ENCODE data around the gene CELF2.

Gene CELF2

GRCh38 chr10:11266426-11266825 lies 248.8 kb downstream of the CELF2 start:
- peaks cover 10 to 17% of the 10 kb centered on the region in 2 donors for H3K4me1 ChIP-seq (ENCODE audit: control insufficient read depth in 1 of 2, insufficient read depth in 2 of 2, low read length in 2 of 2)
- no peaks in the 10 kb centered on the region for H3K27me3 ChIP-seq (ENCODE audit: control insufficient read depth in 1 of 2, insufficient read depth in 2 of 2, low read length in 2 of 2)
- H3K36me3 ChIP-seq (ENCODE audit: control insufficient read depth in 1 of 2, insufficient read depth in 2 of 2, low read length in 2 of 2) = peaks cover 0 to 10% of the 10 kb centered on the region in 2 donors
- no peak overlapping the region for H3K9ac ChIP-seq (ENCODE audit: low read depth in 1 of 2, low read length in 2 of 2)
- no peaks in the 10 kb centered on the region for H3K9me3 ChIP-seq (ENCODE audit: control insufficient read depth in 1 of 2, low read length in 2 of 2)
- no peak overlapping the region for H3K27ac ChIP-seq (ENCODE audit: low read depth, low read length)
- H3K4me3 ChIP-seq (ENCODE audit: low read depth in 1 of 2, low read length in 2 of 2) = no peak overlapping the region

DNA sequence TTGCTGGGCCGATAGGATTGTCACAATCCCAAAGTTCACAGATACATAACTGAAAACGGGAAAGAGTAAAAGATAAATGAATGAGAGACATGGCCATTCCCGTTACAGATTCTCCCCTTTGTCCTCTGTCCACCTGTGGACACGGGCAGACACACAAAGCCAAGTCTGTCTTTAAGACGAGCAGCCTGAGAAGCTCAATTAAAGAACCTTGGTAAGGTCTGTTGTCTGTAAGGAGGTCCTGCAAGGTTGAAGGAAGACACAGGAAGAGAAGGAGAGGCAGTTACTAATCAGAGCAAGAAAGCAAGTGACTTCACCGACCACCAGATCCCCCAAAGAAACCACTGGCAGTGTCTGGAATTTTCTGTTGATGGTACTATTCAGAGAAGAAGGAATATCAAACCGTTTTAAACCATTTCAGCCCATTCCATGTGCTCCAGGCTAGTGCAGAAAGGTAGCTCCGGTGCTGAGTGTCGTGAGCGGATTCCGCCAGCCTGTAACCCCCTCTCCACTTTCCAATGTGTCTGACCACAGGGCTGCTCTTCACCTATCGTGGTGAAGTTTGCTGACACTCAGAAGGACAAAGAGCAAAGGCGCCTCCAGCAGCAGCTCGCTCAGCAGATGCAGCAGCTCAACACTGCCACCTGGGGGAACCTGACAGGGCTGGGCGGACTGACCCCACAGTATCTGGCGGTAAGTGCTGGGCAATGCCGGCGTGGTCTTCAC lies 252.6 kb downstream of the CELF2 start:
- Histone ChIP-seq H3K9ac (ENCODE audit: low read depth in 1 of 2, low read length in 2 of 2) (no peak overlapping the region), H3K27ac (ENCODE audit: low read depth, low read length) (no peak overlapping the region), H3K4me1 (ENCODE audit: control insufficient read depth in 1 of 2, insufficient read depth in 2 of 2, low read length in 2 of 2) (peaks cover 10 to 14% of the 10 kb centered on the region in 2 donors), H3K4me3 (ENCODE audit: low read depth in 1 of 2, low read length in 2 of 2) (no peak overlapping the region), H3K27me3 (ENCODE audit: control insufficient read depth in 1 of 2, insufficient read depth in 2 of 2, low read length in 2 of 2) (no peaks in the 10 kb centered on the region), H3K9me3 (ENCODE audit: control insufficient read depth in 1 of 2, low read length in 2 of 2) (no peaks in the 10 kb centered on the region), H3K36me3 (ENCODE audit: control insufficient read depth in 1 of 2, insufficient read depth in 2 of 2, low read length in 2 of 2) (peaks cover 0 to 32% of the 10 kb centered on the region in 2 donors)

- H3K4me3 ChIP-seq (ENCODE audit: low read depth in 1 of 2, low read length in 2 of 2) = no peak overlapping the region
- H3K9me3 ChIP-seq (ENCODE audit: control insufficient read depth in 1 of 2, low read length in 2 of 2) = no peaks in the 10 kb centered on the region
- H3K9ac ChIP-seq (ENCODE audit: low read depth in 1 of 2, low read length in 2 of 2) = no peak overlapping the region
- no peak overlapping the region for H3K27ac ChIP-seq (ENCODE audit: low read depth, low read length)
- peaks cover 0 to 36% of the 10 kb centered on the region in 2 donors for H3K36me3 ChIP-seq (ENCODE audit: control insufficient read depth in 1 of 2, insufficient read depth in 2 of 2, low read length in 2 of 2)
- H3K27me3 ChIP-seq (ENCODE audit: control insufficient read depth in 1 of 2, insufficient read depth in 2 of 2, low read length in 2 of 2) = no peaks in the 10 kb centered on the region
- H3K4me1 ChIP-seq (ENCODE audit: control insufficient read depth in 1 of 2, insufficient read depth in 2 of 2, low read length in 2 of 2) = peaks cover 10 to 14% of the 10 kb centered on the region in 2 donors
Measured at GRCh38 chr10:11270858-11271179, 253.1 kb downstream of the CELF2 start.

DNA sequence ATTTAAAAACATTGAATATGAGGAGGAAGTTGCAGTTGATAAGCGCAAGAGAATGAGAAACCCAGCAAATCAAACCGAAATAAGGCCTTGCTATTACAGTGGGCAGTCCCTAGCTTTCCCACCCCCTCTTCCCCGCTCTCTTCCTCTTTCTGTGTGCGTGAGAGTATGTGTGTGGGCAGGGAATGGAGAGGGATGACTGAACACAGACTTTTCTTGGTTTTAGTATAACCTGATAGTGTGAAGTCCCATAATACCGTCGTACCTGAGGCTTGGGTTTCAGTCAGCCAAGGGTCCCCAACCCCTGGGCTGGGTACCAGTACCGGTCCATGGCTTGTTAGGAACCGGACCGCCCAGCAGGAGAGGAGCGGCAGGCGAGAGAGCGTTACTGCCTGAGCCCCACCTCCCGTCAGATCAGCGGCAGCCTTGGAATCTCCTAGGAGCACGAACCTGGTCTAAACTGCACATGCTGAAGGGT lies 255.3 kb downstream of the CELF2 start:
- Histone ChIP-seq H3K9ac (ENCODE audit: low read depth in 1 of 2, low read length in 2 of 2) (no peak overlapping the region), H3K27me3 (ENCODE audit: control insufficient read depth in 1 of 2, insufficient read depth in 2 of 2, low read length in 2 of 2) (no peaks in the 10 kb centered on the region), H3K4me3 (ENCODE audit: low read depth in 1 of 2, low read length in 2 of 2) (no peak overlapping the region), H3K27ac (ENCODE audit: low read depth, low read length) (no peak overlapping the region), H3K36me3 (ENCODE audit: control insufficient read depth in 1 of 2, insufficient read depth in 2 of 2, low read length in 2 of 2) (peaks cover 0 to 43% of the 10 kb centered on the region in 2 donors), H3K9me3 (ENCODE audit: control insufficient read depth in 1 of 2, low read length in 2 of 2) (no peaks in the 10 kb centered on the region), H3K4me1 (ENCODE audit: control insufficient read depth in 1 of 2, insufficient read depth in 2 of 2, low read length in 2 of 2) (peaks cover 10 to 14% of the 10 kb centered on the region in 2 donors)

- H3K4me1 ChIP-seq (ENCODE audit: control insufficient read depth in 1 of 2, insufficient read depth in 2 of 2, low read length in 2 of 2) = peaks cover 10 to 14% of the 10 kb centered on the region in 2 donors
- no peak overlapping the region for H3K9ac ChIP-seq (ENCODE audit: low read depth in 1 of 2, low read length in 2 of 2)
- no peak overlapping the region for H3K4me3 ChIP-seq (ENCODE audit: low read depth in 1 of 2, low read length in 2 of 2)
- H3K27ac ChIP-seq (ENCODE audit: low read depth, low read length) = no peak overlapping the region
- no peaks in the 10 kb centered on the region for H3K9me3 ChIP-seq (ENCODE audit: control insufficient read depth in 1 of 2, low read length in 2 of 2)
- no peaks in the 10 kb centered on the region for H3K27me3 ChIP-seq (ENCODE audit: control insufficient read depth in 1 of 2, insufficient read depth in 2 of 2, low read length in 2 of 2)
- H3K36me3 ChIP-seq (ENCODE audit: control insufficient read depth in 1 of 2, insufficient read depth in 2 of 2, low read length in 2 of 2) = peaks cover 0 to 47% of the 10 kb centered on the region in 2 donors
Measured at GRCh38 chr10:11274452-11274851, 256.8 kb downstream of the CELF2 start.

GRCh38 chr10:11275651-11276050 lies 258.0 kb downstream of the CELF2 start:
- peaks cover 3 to 52% of the 10 kb centered on the region in 2 donors for H3K36me3 ChIP-seq (ENCODE audit: control insufficient read depth in 1 of 2, insufficient read depth in 2 of 2, low read length in 2 of 2)
- H3K27ac ChIP-seq (ENCODE audit: low read depth, low read length) = no peak overlapping the region
- H3K27me3 ChIP-seq (ENCODE audit: control insufficient read depth in 1 of 2, insufficient read depth in 2 of 2, low read length in 2 of 2) = no peaks in the 10 kb centered on the region

GRCh38 chr10:11276449-11276990 lies 258.8 kb downstream of the CELF2 start:
- Histone ChIP-seq H3K27me3 (ENCODE audit: control insufficient read depth in 1 of 2, insufficient read depth in 2 of 2, low read length in 2 of 2) (no peaks in the 10 kb centered on the region), H3K27ac (ENCODE audit: low read depth, low read length) (no peak overlapping the region), H3K9ac (ENCODE audit: low read depth in 1 of 2, low read length in 2 of 2) (no peak overlapping the region), H3K36me3 (ENCODE audit: control insufficient read depth in 1 of 2, insufficient read depth in 2 of 2, low read length in 2 of 2) (peaks cover 3 to 54% of the 10 kb centered on the region in 2 donors), H3K4me1 (ENCODE audit: control insufficient read depth in 1 of 2, insufficient read depth in 2 of 2, low read length in 2 of 2) (no peaks in the 10 kb centered on the region), H3K4me3 (ENCODE audit: low read depth in 1 of 2, low read length in 2 of 2) (no peak overlapping the region), H3K9me3 (ENCODE audit: control insufficient read depth in 1 of 2, low read length in 2 of 2) (no peaks in the 10 kb centered on the region)

More at GRCh38 chr10:11275651-11276050, 258.0 kb downstream of the CELF2 start:
- Histone ChIP-seq H3K9ac (ENCODE audit: low read depth in 1 of 2, low read length in 2 of 2) (no peak overlapping the region), H3K4me3 (ENCODE audit: low read depth in 1 of 2, low read length in 2 of 2) (no peak overlapping the region), H3K4me1 (ENCODE audit: control insufficient read depth in 1 of 2, insufficient read depth in 2 of 2, low read length in 2 of 2) (peaks cover 2% of the 10 kb centered on the region in 2 donors), H3K9me3 (ENCODE audit: control insufficient read depth in 1 of 2, low read length in 2 of 2) (no peaks in the 10 kb centered on the region)

DNA sequence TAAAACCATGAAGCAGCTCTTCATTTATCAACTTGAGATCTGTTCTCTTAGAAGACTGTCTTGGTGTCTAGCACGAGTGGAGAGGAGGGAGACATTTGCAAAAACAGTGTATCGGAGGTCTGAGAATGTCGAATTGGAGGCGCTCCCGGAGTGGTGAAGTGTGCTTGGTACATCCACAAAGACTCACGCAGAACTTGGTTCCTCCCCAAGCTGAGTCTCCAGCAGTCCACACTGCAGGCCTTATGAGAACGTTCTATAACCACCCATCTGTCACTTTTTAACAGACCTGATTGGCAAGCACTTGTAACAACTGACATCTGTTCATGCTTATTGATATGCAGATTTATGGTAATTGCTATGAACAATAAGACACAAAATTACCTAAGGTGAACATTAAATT lies 261.6 kb downstream of the CELF2 start:
- Histone ChIP-seq H3K9ac (ENCODE audit: low read depth in 1 of 2, low read length in 2 of 2) (no peak overlapping the region), H3K4me1 (ENCODE audit: control insufficient read depth in 1 of 2, insufficient read depth in 2 of 2, low read length in 2 of 2) (no peaks in the 10 kb centered on the region), H3K9me3 (ENCODE audit: control insufficient read depth in 1 of 2, low read length in 2 of 2) (no peaks in the 10 kb centered on the region), H3K27ac (ENCODE audit: low read depth, low read length) (no peak overlapping the region), H3K27me3 (ENCODE audit: control insufficient read depth in 1 of 2, insufficient read depth in 2 of 2, low read length in 2 of 2) (no peaks in the 10 kb centered on the region), H3K4me3 (ENCODE audit: low read depth in 1 of 2, low read length in 2 of 2) (no peak overlapping the region), H3K36me3 (ENCODE audit: control insufficient read depth in 1 of 2, insufficient read depth in 2 of 2, low read length in 2 of 2) (peaks cover 9 to 43% of the 10 kb centered on the region in 2 donors)

- Histone ChIP-seq H3K9ac (ENCODE audit: low read depth in 1 of 2, low read length in 2 of 2) (no peak overlapping the region), H3K27me3 (ENCODE audit: control insufficient read depth in 1 of 2, insufficient read depth in 2 of 2, low read length in 2 of 2) (no peaks in the 10 kb centered on the region), H3K27ac (ENCODE audit: low read depth, low read length) (no peak overlapping the region), H3K4me3 (ENCODE audit: low read depth in 1 of 2, low read length in 2 of 2) (no peak overlapping the region), H3K9me3 (ENCODE audit: control insufficient read depth in 1 of 2, low read length in 2 of 2) (no peaks in the 10 kb centered on the region), H3K4me1 (ENCODE audit: control insufficient read depth in 1 of 2, insufficient read depth in 2 of 2, low read length in 2 of 2) (no peaks in the 10 kb centered on the region), H3K36me3 (ENCODE audit: control insufficient read depth in 1 of 2, insufficient read depth in 2 of 2, low read length in 2 of 2) (peaks cover 9 to 34% of the 10 kb centered on the region in 2 donors)
Measured at GRCh38 chr10:11280187-11280932, 262.7 kb downstream of the CELF2 start.

DNA sequence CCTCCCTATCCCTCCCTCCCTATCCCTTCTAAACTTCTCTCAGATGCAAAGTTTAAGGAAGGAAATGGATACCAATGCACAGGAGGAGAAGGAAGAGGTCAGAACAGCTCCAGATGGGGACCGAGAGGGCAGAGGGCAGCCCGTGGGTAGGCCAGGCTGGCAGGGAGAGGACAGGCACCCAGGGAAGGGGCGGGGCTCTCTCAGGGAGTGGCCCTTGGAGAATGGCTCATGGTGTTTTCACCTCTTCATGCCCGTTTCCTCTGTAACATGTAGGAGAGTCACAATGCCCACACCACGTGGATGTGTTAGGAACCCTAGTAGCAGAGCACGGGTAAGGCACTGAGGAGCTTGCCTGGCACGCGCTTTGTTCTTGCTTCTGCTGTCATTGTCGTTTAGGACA lies 264.5 kb downstream of the CELF2 start:
- H3K27me3 ChIP-seq (ENCODE audit: control insufficient read depth in 1 of 2, insufficient read depth in 2 of 2, low read length in 2 of 2) = no peaks in the 10 kb centered on the region
- no peak overlapping the region for H3K4me3 ChIP-seq (ENCODE audit: low read depth in 1 of 2, low read length in 2 of 2)
- H3K36me3 ChIP-seq (ENCODE audit: control insufficient read depth in 1 of 2, insufficient read depth in 2 of 2, low read length in 2 of 2) = peaks cover 9 to 28% of the 10 kb centered on the region in 2 donors
- no peaks in the 10 kb centered on the region for H3K4me1 ChIP-seq (ENCODE audit: control insufficient read depth in 1 of 2, insufficient read depth in 2 of 2, low read length in 2 of 2)
- no peak overlapping the region for H3K27ac ChIP-seq (ENCODE audit: low read depth, low read length)
- H3K9ac ChIP-seq (ENCODE audit: low read depth in 1 of 2, low read length in 2 of 2) = no peak overlapping the region
- no peaks in the 10 kb centered on the region for H3K9me3 ChIP-seq (ENCODE audit: control insufficient read depth in 1 of 2, low read length in 2 of 2)
